HG03108 (cell line): ENCODE data around the gene POGZ.
"Not testable (repeated sequence)": the region's sequence is repeated elsewhere in the genome, so short reads cannot be mapped to it uniquely, and the experiment has no call there.

ENCODE experiments used
- ATAC-seq: cut with Tn5 transposase; IDR thresholded peaks from one replicate; pipeline ENCODE4 v1.9.1; 2021; ENCODE audit warnings: moderate library complexity; ENCODE audit not compliant: unreplicated experiment

POGZ gene

DNA sequence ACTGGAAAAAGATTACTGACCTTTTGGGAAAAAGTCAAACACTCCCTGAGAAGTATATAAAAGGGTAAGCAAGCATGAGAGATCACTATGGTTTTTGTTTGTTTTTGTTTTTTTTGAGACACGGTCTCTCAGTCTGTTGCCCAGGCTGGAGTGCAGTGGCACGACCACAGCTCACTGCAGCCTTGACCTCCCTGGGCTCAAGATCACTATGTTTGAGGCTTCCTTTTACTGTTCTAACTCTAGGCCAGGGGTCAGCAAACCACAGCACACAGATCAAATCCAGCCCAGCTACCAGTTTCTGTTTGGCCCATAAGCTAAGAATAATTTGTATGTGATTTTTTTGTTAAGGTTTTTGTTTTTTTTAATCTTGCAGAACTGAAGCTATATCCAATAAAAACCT, 34.2 kb downstream of the POGZ start:
- ATAC-seq = no peak

DNA sequence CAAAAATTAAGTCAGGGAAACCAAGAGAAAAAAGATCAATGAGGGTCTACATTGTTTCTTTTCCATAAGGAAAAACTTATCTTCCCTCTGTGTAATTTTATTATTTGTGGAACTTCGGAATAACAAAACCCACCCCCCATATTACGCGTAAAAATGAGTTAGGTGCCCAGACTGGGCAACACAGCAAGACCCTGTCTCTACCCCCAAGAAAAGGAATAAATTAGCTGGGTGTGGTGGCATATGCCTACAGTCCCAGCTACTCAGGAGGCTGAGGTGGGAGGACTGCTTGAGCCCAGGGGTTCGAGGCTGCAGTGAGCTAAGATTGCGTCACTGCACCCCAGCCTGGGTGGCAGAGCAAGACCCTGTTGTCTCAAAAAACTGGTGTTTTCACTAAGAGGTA, 39.5 kb downstream of the POGZ start:
- ATAC-seq = no peak

DNA sequence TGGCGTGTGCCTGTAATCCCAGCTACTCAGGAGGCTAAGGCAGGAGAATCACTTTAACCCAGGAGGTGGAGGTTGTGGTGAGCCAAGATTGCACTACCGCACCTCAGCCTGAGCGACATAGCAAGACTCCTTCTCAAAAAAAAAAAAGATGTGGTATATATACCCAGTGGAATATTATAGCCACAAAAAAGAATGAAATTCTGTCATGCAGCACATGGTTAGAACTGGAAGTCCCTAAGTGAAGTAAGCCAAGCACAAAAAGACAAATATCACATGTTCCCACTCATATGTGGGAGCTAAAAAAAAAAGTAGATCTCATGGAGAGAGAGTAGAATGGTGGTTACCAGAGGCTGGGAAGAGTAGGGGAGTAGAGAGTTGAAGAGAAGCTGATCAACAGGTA, 41.2 kb downstream of the POGZ start:
- no peak for ATAC-seq

DNA sequence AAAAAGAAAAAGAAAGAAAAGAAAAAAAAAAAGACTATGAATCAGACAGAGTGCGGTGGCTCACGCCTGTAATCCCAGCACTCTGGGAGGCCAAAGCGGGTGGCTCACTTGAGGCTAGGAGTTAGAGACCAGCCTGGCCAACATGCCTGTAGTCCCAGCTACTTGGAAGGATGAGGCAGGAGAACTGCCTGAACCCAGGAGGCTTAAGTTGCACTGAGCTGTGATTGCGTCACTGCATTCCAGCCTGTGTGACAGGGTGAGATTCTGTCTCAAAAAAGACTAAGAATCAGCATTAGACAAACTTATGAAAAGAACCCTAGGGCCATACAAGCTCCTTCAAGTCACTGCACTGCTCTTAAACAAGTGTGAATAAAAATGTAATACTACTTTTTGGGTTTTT, 43.1 kb downstream of the POGZ start:
- no peak for ATAC-seq

DNA sequence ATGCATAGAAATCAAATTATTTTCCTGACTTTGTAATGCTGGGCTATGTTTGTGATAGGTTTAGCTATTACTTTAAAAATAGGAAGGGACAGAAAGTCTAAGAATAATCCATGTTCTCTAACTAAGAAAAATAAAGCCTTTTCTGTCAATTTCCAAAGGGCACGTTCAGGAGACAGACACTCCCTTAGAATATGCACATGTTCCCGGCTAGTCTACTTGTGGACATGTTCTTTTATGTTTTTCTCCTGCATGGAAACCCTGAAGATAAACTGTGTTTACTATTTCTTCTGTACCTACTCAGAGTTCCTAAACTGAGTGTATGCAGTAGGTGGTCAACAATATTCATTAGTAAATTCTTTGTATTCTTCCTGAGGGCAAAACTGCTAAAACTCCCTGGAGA, 47.4 kb downstream of the POGZ start:
- no peak for ATAC-seq

DNA sequence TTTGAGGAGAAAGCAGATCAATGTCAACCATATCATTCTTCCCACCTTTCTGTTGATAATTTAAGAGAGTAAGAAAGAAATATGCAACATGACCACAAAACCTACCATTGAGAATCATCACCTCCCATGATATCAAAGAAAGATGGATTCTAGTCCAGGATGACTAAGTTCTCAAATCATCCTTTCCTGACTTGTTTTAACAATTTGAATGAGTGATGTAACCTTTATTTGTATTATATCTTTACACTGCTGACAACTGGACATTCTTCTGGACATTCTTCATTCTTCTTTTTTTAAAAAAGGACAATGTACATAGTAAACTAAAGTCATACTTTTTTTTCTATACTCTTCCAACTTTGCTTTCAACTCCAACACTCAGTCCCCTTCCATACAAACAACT, 50.4 kb downstream of the POGZ start:
- ATAC-seq = no peak

DNA sequence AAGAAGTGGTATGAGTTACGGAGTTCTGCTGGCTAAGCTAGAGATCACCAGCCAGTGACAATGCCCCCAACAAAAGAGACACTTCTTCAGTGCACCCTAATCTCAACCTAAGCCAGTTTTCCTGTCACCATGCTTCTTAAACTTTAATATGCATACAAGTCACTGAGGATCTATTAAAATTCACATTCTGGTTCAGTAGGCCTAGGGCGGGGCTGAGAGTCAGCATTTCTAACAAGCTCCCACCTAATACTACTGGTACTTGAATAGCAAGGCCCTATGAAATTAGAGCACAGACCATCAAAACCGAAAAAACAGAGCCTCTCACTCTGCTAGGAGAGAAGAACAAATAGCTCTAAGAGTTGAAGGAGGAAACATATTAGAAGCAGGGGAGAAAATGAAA, 52.0 kb downstream of the POGZ start:
- no peak for ATAC-seq

DNA sequence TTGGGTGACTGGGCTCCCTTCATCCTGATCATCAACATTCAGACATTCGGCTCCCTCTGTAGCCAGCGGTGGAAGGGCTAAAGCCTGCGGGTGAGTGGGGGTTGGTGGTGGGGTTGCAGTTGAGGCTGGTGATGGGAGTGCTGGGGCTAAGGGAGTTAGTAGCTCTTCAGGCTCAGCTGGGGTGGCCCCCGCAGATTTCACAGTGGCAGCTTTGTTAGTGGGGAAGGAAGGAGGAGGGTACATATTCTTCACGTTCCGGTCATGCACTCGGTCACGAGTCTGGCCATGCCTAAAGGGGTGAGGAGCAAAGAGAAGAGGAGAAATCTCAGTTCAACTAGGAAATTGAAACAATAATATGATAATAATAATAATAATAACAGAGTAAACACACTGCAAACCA, 53.1 kb downstream of the POGZ start:
- ATAC-seq = no peak

DNA sequence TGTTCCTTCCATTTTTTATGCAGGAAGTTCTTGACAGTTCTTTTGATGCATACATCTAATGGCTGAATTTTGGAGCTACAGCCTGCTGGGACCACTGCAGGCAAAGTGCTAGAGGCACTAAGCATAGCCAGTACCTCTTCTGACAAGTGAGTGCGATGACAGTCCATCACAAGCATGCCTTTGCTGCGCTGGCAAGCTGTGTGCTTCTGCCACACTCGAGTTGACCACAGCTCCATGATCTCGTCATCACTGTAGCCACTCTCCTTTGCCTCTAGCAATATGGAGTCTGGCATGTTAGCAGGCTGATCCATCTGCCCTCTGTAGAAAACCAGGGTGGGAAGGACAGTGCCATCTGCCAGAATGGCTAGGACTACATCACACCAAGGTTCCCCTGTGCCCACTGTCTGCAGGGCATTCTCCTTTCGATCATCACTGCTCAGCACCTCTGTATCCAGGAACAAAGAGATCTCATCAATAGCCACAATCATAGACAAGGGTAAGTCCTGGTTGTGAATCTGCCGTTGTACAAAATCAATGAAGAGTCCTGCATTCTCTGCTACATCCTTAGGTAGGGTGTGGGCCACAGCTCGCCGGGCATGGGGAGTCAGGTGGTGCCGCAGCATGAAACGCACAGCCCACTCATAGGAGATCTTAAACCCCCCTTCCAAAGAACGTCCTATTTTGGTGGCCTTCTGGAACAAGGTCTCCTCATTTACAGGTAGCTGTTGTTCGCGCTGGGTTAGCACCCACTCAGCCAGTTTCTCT, 53.9 kb downstream of the POGZ start:
- no peak for ATAC-seq

DNA sequence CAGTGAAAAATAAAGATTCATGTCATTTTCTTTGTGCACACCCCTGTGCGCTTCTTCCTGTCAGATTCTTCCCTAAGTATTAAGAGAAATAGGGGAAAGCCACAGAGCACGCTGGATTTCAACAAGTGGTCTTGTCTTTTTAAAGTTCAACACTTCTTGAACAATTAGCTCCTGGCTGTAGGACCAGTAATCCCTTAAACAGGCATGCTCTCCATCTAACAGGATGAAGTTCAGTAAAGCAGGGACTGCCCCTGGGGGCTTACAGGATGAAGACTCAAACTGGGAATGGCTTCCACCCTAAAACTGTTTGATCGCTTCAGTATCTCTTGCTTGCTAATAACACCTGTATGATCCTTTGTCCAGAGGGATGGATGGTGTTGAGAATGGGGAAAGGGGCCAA, 55.7 kb downstream of the POGZ start:
- ATAC-seq = no peak

DNA sequence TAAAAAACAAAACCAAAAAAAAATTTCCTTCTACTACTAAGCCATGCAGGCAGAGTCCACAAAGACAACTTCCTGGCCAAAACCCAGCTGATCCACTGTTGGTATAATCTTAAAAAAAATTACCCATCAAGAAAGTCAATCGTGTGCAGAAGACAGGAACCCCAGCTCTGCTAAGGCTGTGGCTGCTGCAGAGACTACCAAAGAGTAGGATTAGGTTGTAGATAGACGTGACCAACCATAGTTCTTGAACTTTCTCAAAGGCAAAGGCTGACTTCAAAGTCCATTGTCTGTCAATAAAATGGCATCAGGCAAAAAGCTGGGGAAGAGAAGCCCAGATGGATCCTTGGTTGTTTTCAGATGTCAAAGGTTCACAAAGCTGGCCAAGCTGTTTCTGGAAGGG, 56.5 kb downstream of the POGZ start:
- ATAC-seq = no peak

DNA sequence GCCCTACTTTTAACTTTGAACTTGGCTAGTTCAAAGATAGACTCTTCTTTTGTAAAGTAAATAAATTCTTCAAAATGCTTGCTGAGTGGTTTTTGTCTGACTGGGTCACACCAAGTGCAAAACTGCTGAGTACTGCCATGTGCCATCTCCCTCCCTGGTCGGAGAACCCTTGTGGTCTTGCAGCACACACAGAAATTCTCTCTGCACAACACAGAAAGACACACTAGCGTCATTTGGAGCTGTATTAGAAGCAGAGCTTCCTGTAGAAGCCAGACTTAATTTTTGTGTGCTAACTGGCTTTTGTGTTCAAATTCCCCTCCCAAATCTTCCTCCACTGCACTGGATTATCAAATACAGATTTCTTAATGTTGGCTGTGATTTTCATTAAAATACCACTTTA, 57.4 kb downstream of the POGZ start:
- no peak for ATAC-seq

DNA sequence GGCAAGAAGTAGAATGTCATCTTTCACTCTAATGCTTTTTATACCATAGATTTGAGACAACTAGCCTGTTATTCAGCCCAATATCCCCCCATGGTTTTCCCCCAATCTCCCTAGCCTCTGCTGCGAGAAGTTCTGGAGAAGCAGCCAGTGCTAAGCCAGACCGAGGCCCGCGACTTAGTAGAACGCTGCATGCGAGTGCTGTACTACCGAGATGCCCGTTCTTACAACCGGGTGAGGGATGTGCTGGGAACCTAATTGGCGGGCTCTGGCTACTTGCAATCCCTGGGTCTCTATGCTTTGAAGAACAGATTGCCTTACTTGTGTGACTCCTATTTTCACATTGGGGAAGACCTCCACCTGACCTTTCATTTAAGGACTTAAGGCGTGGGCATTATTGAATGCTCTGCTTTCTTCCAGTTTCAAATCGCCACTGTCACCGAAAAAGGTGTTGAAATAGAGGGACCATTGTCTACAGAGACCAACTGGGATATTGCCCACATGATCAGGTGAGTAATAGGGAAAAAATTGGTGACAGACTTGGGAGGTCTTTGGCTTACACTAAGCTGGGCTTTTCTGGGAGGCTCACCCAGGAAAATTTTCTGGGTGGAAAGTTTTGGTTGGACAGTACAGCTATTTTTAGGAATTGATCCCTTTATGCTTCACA, 58.0 kb downstream of the POGZ start:
- ATAC-seq = no peak

DNA sequence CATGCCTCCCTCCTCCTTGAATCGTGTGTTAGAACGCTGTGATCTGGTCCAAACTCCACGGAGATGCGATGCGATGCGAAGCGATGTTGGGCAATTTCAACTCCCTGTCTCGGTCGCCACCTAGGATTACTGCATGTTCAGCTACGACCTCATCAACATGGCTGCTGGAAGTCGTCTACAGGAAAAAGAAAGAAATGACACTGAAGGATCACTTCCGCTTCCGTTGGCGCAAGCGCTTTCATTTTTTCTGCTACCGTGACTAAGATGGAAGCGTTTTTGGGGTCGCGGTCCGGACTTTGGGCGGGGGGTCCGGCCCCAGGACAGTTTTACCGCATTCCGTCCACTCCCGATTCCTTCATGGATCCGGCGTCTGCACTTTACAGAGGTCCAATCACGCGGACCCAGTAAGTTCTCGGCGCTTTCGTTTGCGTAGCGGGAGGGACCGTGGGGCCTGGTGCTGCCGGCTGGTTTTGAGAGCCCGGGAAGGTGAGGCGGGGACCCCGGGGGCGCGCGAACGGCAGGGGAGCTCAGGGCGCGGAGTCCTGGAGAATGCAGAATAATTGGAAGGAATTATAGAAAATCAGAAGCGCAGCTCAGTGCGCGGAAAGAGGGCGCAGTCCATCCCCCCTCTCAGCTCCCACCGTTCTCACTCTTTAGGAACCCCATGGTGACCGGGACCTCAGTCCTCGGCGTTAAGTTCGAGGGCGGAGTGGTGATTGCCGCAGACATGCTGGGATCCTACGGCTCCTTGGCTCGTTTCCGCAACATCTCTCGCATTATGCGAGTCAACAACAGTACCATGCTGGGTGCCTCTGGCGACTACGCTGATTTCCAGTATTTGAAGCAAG, 59.7 kb downstream of the POGZ start, which contains the start of gene PSMB4:
Gene PSMB4 (plus strand): TSS at position 250 of the 848 bp plus-strand sequence. CDS start 15 bp downstream, at position 265.
- peak; percentile 86 for ATAC-seq

DNA sequence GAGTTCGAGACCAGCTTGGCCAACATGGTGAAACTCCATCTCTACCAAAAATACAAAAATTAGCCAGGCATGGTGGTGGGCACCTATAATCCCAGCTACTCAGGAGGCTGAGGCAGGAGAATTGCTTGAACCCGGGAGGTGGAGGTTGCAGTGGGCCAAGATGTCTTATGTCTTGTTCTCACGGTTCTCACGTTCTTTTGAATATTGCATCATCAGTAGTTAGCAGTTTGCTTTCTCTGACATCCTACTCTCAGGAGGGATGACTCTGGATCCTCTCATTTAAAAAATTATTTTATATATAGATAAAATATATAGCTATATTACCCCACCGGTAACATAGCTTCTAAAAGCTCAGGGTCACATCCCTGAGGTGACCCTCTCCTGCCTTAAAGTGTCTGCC, 63.0 kb downstream of the POGZ start:
- ATAC-seq = not testable (repeated sequence)

DNA sequence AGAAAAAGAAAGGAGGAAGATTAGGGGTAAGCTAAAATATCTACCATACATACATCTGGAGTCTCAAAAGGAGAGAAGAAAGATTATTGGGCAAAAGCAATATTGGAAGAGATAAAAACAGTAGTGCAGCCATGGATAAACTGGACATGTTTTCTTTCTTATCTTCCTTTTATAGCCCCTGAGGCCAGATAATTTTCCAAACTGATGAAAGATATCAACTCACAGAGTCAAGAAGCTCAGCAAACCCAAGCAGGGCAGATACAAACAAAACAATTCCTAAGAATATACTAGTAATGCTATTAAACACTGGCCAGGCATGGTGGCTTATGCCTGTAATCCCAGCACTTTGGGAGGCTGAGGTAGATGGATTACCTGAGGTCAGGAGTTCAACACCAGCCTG, 65.7 kb downstream of the POGZ start:
- no peak for ATAC-seq

DNA sequence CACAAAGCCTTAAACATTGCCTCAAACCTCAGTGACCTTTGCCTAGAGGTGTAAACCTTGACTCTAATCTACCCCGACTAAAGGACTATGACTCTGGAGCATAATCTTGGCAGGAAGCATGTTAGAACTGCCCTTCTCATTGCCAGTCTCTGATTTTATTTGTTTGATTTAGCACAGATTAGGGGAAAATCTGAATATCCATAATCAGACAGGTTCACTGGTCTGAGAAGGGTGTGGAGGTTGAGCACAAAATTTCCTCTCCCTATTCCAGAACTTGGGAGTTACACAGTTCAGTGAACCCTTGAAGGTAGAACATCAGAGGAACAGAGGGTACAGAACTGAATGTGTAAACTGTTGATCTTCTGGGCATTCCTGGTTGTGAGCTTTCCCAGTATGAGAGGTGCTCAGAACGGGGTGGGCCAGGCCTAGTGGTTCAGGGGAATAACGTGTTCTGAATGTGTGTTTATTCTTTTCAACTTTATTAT, 68.2 kb downstream of the POGZ start:
- ATAC-seq = no peak

DNA sequence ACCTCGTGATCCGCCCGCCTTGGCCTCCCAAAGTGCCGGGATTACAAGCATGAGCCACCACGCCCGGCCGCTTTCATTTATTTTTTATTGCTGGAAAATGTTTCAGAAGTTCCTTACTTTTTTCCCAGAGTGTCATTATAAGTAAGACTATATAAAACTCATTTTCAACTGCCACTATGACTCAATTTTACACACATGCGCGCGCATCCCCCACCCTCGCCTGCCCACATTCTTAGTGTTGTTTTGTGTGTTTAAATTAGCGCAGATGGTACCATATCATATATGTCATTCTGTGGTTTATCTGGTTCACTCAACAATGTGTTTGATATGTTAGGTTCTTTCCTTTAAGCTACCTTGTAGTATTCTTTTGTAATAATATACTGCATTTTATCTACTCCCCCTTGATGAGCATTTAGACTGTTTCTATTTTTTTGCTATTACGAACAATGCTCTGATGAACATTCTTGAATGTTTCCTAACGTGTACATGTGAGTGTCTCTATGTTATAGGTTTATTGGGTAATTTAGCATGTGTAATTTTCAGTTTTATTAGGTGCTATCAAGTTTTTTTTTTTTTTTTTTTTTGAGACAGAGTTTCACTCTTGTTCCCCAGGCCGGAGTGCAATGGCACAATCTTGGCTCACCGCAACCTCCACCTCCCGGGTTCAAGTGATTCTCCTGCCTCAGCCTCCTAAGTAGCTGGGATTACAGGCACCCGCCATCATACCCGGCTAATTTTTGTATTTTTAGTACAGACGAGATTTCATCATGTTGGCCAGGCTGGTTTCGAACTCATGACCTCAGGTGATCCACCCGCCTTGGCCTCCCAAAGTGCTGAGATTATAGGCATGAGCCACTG, 68.8 kb downstream of the POGZ start:
- not testable (repeated sequence) for ATAC-seq

DNA sequence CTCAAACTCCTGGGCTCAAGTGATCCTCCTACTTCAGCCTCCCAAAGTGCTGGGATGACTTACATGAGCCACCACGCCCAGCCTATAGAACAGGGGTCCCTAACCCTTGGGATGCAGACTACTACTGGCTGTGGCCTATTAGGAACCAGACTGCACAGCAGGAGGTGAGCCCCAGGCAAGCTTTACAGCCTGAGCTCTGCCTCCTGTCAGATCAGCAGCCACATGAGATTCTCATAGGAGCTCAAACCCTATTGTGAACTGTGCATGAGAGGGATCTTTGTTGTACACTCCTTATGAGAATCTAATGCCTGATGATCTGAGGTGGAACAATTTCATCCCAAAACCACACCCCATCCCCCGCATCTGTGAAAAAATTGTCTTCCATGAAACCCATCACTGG, 73.3 kb downstream of the POGZ start:
- ATAC-seq = no peak

DNA sequence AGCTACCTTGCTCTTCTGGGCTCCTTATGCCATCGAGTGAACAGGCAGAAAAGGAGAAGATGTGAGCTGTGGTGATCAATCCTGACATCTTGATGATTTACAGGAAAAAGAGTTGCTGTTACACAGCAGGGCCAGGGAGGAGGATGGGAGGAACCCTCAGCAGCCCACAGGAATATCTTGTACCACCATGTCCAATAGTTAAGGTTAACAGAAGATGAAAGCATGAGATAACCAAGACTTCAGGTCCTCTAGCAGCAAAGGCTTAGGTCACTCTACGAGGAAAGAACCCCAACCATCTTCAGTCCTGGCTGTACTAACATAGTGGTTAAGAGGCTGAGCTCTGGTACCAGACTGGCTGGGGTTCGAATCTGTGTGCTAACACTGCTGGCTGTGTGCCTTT, 74.7 kb downstream of the POGZ start:
- no peak for ATAC-seq
